Measurements from ENCODE around the gene DCST2. TPM values are rescaled to one million over a fixed set of nuclear protein-coding genes. Genes with fewer than 3 reads are reported as not detected.

Gene DCST2
- total RNA-seq, 4 donors from 2014 or later = 0.07 to 1.6 TPM; not detected in 2

- TF ChIP-seq CTCF (IDR thresholded peaks at IDR 0.05) (no peak), POLR2A (IDR thresholded peaks at IDR 0.05) (no peak)
- intact Hi-C loops (cut with DNase I; ENCODE audit: low total_unique reads) = no loop called here
Observed at GRCh38 chr1:155015527-155016230, 17.9 kb downstream of the DCST2 start.

GRCh38 chr1:155014709-155015508, 18.7 kb downstream of the DCST2 start:
- intact Hi-C loops (cut with DNase I; ENCODE audit: low total_unique reads) = loop anchor here (5.0 kb wide), 1 partner anchor 53 kb away; the partner anchor contains the start of gene PYGO2
- Histone ChIP-seq H3K36me3 (no peaks in the 10 kb centered on the region), H3K27me3 (no peaks in the 10 kb centered on the region), H3K4me1 (peaks cover 0 to 19% of the 10 kb centered on the region in 2 donors), H3K9me3 (no peaks in the 10 kb centered on the region), H3K27ac (no peak overlapping the region), H3K4me3 (no peak overlapping the region)
- DNase-seq = no peak
- no peak for TF ChIP-seq POLR2A (IDR thresholded peaks at IDR 0.05)
- no peak for TF ChIP-seq CTCF (IDR thresholded peaks at IDR 0.05)

More at GRCh38 chr1:155015527-155016230, 17.9 kb downstream of the DCST2 start:
- Histone ChIP-seq H3K36me3 (no peaks in the 10 kb centered on the region), H3K27me3 (no peaks in the 10 kb centered on the region), H3K9me3 (no peaks in the 10 kb centered on the region), H3K4me3 (no peak overlapping the region), H3K4me1 (peaks cover 0 to 19% of the 10 kb centered on the region in 2 donors), H3K27ac (peak overlapping the region in 1 of 2 donors; percentile 94)
- no peak for DNase-seq

GRCh38 chr1:155013632-155014031, 19.9 kb downstream of the DCST2 start:
- intact Hi-C loops (cut with DNase I; ENCODE audit: low total_unique reads) = loop anchor here (5.0 kb wide), 1 partner anchor 51 kb away; the partner anchor contains the start of gene PYGO2
- H3K9me3 ChIP-seq = no peaks in the 10 kb centered on the region
- no peak overlapping the region for H3K4me3 ChIP-seq
- no peak overlapping the region for H3K27ac ChIP-seq
- no peak for TF ChIP-seq POLR2A (IDR thresholded peaks at IDR 0.05)
- TF ChIP-seq CTCF (IDR thresholded peaks at IDR 0.05) = no peak
- no peak for DNase-seq
- peaks cover 0 to 19% of the 10 kb centered on the region in 2 donors for H3K4me1 ChIP-seq
- H3K27me3 ChIP-seq = no peaks in the 10 kb centered on the region
- no peaks in the 10 kb centered on the region for H3K36me3 ChIP-seq

- H3K9me3 ChIP-seq = no peaks in the 10 kb centered on the region
- peak overlapping the region in 1 of 2 donors; percentile 57 for H3K27ac ChIP-seq
Observed at GRCh38 chr1:155012776-155013602, 20.6 kb downstream of the DCST2 start.

More at GRCh38 chr1:155012776-155013602, 20.6 kb downstream of the DCST2 start:
- no peak for DNase-seq
- intact Hi-C loops (cut with DNase I; ENCODE audit: low total_unique reads) = loop anchor here (5.0 kb wide), 1 partner anchor 51 kb away; the partner anchor contains the start of gene PYGO2
- Histone ChIP-seq H3K36me3 (no peaks in the 10 kb centered on the region), H3K4me1 (peaks cover 0 to 15% of the 10 kb centered on the region in 2 donors), H3K27me3 (no peaks in the 10 kb centered on the region), H3K4me3 (no peak overlapping the region)
- no peak for TF ChIP-seq POLR2A (IDR thresholded peaks at IDR 0.05)
- TF ChIP-seq CTCF (IDR thresholded peaks at IDR 0.05) = no peak
